Left cardiac atrium (tissue), 4 donors: ENCODE data around the gene ARMC9. TPM values are rescaled to one million over a fixed set of nuclear protein-coding genes. Genes with fewer than 3 reads are reported as not detected.
"Not testable (repeated sequence)": the region's sequence is repeated elsewhere in the genome, so short reads cannot be mapped to it uniquely, and the experiment has no call there.

Experiments
- ATAC-seq, 2 donors: fragments of 200-7000 bp; cut with Tn5 transposase; one replicate each; pipeline ENCODE4 v1.9.1; 2020; ENCODE audit warnings: mild to moderate bottlenecking in 2 of 2, moderate library complexity in 2 of 2
- DNase-seq: peaks from one replicate; pipeline ENCODE4 v3.0.0-alpha.2; 2020
- intact Hi-C, 2 donors: fragments of 100-400 bp; cut with DNase I; formaldehyde crosslinking; loops; one replicate each; pipeline versions ENCODE4 v1.14.1 to v1.15.1; 2022 to 2023
- total RNA-seq, 2 donors: library from RNA; stranded (reverse); fragmentation: NEBNext Ultra II Directional; extraction: Animal tissue kit (Norgen Biotek cat#: 25700); gene quantifications; one replicate each; pipeline ENCODE4 v1.2.1, GENCODE V29; 2021
- donor health status: DM: no; HTN: yes; CAD: no.
- donor health status: DM: no; HTN: yes; CAD: no; lungs with severe emphysema.
- donor health status: DM: yes; HTN: yes; CAD: no.
- donor health status: Dilated cardiomyopathy.

The ARMC9 gene
- total RNA-seq, 2 donors from 2014 or later: 3.0 to 5.9 TPM

GRCh38 chr2:231343988-231344387, 145.6 kb downstream of the ARMC9 start:
- DNase-seq: no peak
- intact Hi-C loops: no loop called here
- no peak for ATAC-seq

GRCh38 chr2:231344851-231345250, 146.4 kb downstream of the ARMC9 start:
- ATAC-seq (no peak), DNase-seq (no peak)
- intact Hi-C loops: no loop called here

GRCh38 chr2:231347081-231347480, 148.7 kb downstream of the ARMC9 start:
- intact Hi-C loops: no loop called here
- ATAC-seq: no peak
- DNase-seq: no peak

- DNase-seq (no peak), ATAC-seq (no peak)
- intact Hi-C loops: no loop called here
These were observed 149.2 kb downstream of the ARMC9 start for GRCh38 chr2:231347638-231348037.

GRCh38 chr2:231348173-231348572, 149.7 kb downstream of the ARMC9 start:
- ATAC-seq (no peak), DNase-seq (no peak)
- intact Hi-C loops: no loop called here

- intact Hi-C loops: no loop called here
- peak in 1 of 2 donors; percentile 51 for ATAC-seq
- DNase-seq: no peak
These were observed 150.4 kb downstream of the ARMC9 start for GRCh38 chr2:231348704-231349373.

GRCh38 chr2:231349374-231349735, 150.9 kb downstream of the ARMC9 start:
- DNase-seq, ATAC-seq, intact Hi-C loops: not testable (repeated sequence)

GRCh38 chr2:231351648-231352047, 153.2 kb downstream of the ARMC9 start:
- ATAC-seq (no peak), DNase-seq (no peak)
- intact Hi-C loops: no loop called here

- ATAC-seq (no peak), DNase-seq (no peak)
- intact Hi-C loops: no loop called here
These were observed 155.0 kb downstream of the ARMC9 start for GRCh38 chr2:231353469-231353868.

GRCh38 chr2:231355508-231356465, 157.4 kb downstream of the ARMC9 start:
- ATAC-seq (peak; percentile 28 to 56), DNase-seq (no peak)
- intact Hi-C loops: no loop called here

GRCh38 chr2:231356466-231356844, 158.0 kb downstream of the ARMC9 start:
- DNase-seq (no peak), ATAC-seq (peak in 1 of 2 donors; percentile 12)
- intact Hi-C loops: no loop called here

GRCh38 chr2:231357048-231357447, 158.6 kb downstream of the ARMC9 start:
- intact Hi-C loops: no loop called here
- DNase-seq: no peak
- ATAC-seq: no peak

- intact Hi-C loops: no loop called here
- ATAC-seq (no peak), DNase-seq (no peak)
These were observed 159.5 kb downstream of the ARMC9 start for GRCh38 chr2:231357931-231358330.

- ATAC-seq (no peak), DNase-seq (no peak)
- intact Hi-C loops: no loop called here
These were observed 161.0 kb downstream of the ARMC9 start for GRCh38 chr2:231359441-231359840.

- no peak for ATAC-seq
- intact Hi-C loops: no loop called here
- no peak for DNase-seq
These were observed 161.5 kb downstream of the ARMC9 start for GRCh38 chr2:231359948-231360347.

GRCh38 chr2:231360401-231360800, 162.0 kb downstream of the ARMC9 start:
- intact Hi-C loops: no loop called here
- DNase-seq (no peak), ATAC-seq (no peak)

GRCh38 chr2:231360881-231361371, 162.5 kb downstream of the ARMC9 start:
- ATAC-seq (peak in 1 of 2 donors; percentile 44), DNase-seq (no peak)
- intact Hi-C loops: no loop called here

- peak; percentile 17 to 42 for ATAC-seq
- intact Hi-C loops: no loop called here
- no peak for DNase-seq
These were observed 163.5 kb downstream of the ARMC9 start for GRCh38 chr2:231361701-231362554.

GRCh38 chr2:231362555-231363184, 164.2 kb downstream of the ARMC9 start:
- ATAC-seq: peak in 1 of 2 donors; percentile 12
- intact Hi-C loops: no loop called here
- no peak for DNase-seq
